KMS-11 (cell line): ENCODE data around the gene RSU1.

Experiments
- H2AFZ ChIP-seq: fragments of 200-600 bp; sonication (generic); 2 replicates; pipeline ENCODE4 v1.6.1; 2016; ENCODE audit warnings: antibody characterized with exemption, mixed run types, low read depth
- H3K27ac ChIP-seq: fragments of 200-600 bp; sonication (generic); 2 replicates; pipeline ENCODE4 v1.6.1; 2016; ENCODE audit warnings: mild to moderate bottlenecking, mixed run types
- H3K27me3 ChIP-seq: fragments of 200-600 bp; sonication (generic); 2 replicates; pipeline ENCODE4 v1.6.1; 2017; ENCODE audit warnings: mild to moderate bottlenecking, low read depth, mixed run types, moderate library complexity; ENCODE audit not compliant: insufficient read depth
- H3K36me3 ChIP-seq: fragments of 200-600 bp; sonication (generic); 2 replicates; pipeline ENCODE4 v1.6.1; 2017; ENCODE audit warnings: mild to moderate bottlenecking, mixed run types; ENCODE audit not compliant: insufficient read depth
- H3K4me1 ChIP-seq: fragments of 200-600 bp; sonication (generic); 2 replicates; pipeline ENCODE4 v1.6.1; 2016; ENCODE audit warnings: mild to moderate bottlenecking, low read depth, mixed run types; ENCODE audit not compliant: poor library complexity, severe bottlenecking
- H3K4me2 ChIP-seq: fragments of 200-600 bp; sonication (generic); 2 replicates; pipeline ENCODE4 v1.7.0; 2016; ENCODE audit warnings: mild to moderate bottlenecking, mixed run types
- H3K4me3 ChIP-seq: fragments of 200-600 bp; sonication (generic); IDR thresholded peaks from 2 replicates; pipeline ENCODE4 v1.6.1; 2017; ENCODE audit warnings: low read depth, low read length, mixed read lengths; ENCODE audit not compliant: insufficient read depth
- H3K79me2 ChIP-seq: fragments of 200-600 bp; sonication (generic); 2 replicates; pipeline ENCODE4 v1.6.1; 2016; ENCODE audit warnings: low read depth, mixed run types; ENCODE audit not compliant: insufficient read depth
- H3K9ac ChIP-seq: fragments of 200-600 bp; sonication (generic); 2 replicates; pipeline ENCODE4 v1.6.1; 2016; ENCODE audit warnings: mild to moderate bottlenecking, mixed run types
- H4K20me1 ChIP-seq: fragments of 200-600 bp; sonication (generic); 2 replicates; pipeline ENCODE4 v1.6.1; 2016; ENCODE audit warnings: mild to moderate bottlenecking, mixed run types; ENCODE audit not compliant: insufficient read depth
- CTCF ChIP-seq: fragments of 200-600 bp; sonication (generic); conservative IDR thresholded peaks from 2 replicates; pipeline ENCODE4 v1.6.1; 2017; ENCODE audit warnings: low read depth, mild to moderate bottlenecking, antibody characterized with exemption, low read length, moderate library complexity, mixed read lengths

RSU1 gene

GRCh38 chr10:16816171-16816570, 1.1 kb downstream of the RSU1 start:
- Histone ChIP-seq H3K4me2 (peak overlapping the region; percentile 90), H3K27me3 (no peaks in the 10 kb centered on the region), H3K9ac (peak overlapping the region; percentile 62; the same call in 1 of the 2 replicates), H3K36me3 (no peaks in the 10 kb centered on the region), H4K20me1 (no peaks in the 10 kb centered on the region), H2AFZ (0 out of 2 replicates have a peak overlapping the region, but pooled peaks have one; percentile 87), H3K4me1 (peaks cover 17% of the 10 kb centered on the region), H3K27ac (no peak overlapping the region), H3K4me3 (no peak overlapping the region), H3K79me2 (peaks cover 4% of the 10 kb centered on the region)
- no peak for TF ChIP-seq CTCF

- H3K4me1 ChIP-seq = peaks cover 17% of the 10 kb centered on the region
- no peaks in the 10 kb centered on the region for H3K27me3 ChIP-seq
- no peaks in the 10 kb centered on the region for H4K20me1 ChIP-seq
- H3K27ac ChIP-seq = no peak overlapping the region
- no peak for TF ChIP-seq CTCF
- no peak overlapping the region for H3K4me3 ChIP-seq
- H2AFZ ChIP-seq = no peak overlapping the region
- H3K9ac ChIP-seq = no peak overlapping the region
- H3K79me2 ChIP-seq = peaks cover 4% of the 10 kb centered on the region
- H3K36me3 ChIP-seq = no peaks in the 10 kb centered on the region
- H3K4me2 ChIP-seq = no peak overlapping the region
Observed at GRCh38 chr10:16814012-16814411, 3.2 kb downstream of the RSU1 start.

GRCh38 chr10:16812676-16813075, 4.5 kb downstream of the RSU1 start:
- H3K4me3 ChIP-seq = no peak overlapping the region
- no peak overlapping the region for H3K9ac ChIP-seq
- H4K20me1 ChIP-seq = no peaks in the 10 kb centered on the region
- no peaks in the 10 kb centered on the region for H3K27me3 ChIP-seq
- H3K36me3 ChIP-seq = no peaks in the 10 kb centered on the region
- TF ChIP-seq CTCF = no peak
- no peak overlapping the region for H2AFZ ChIP-seq
- H3K79me2 ChIP-seq = peaks cover 4% of the 10 kb centered on the region
- peaks cover 9% of the 10 kb centered on the region for H3K4me1 ChIP-seq
- no peak overlapping the region for H3K4me2 ChIP-seq
- no peak overlapping the region for H3K27ac ChIP-seq

- Histone ChIP-seq H4K20me1 (no peaks in the 10 kb centered on the region), H3K36me3 (no peaks in the 10 kb centered on the region), H2AFZ (no peak overlapping the region), H3K27ac (no peak overlapping the region), H3K79me2 (peaks cover 4% of the 10 kb centered on the region), H3K9ac (no peak overlapping the region), H3K27me3 (no peaks in the 10 kb centered on the region), H3K4me1 (peaks cover 9% of the 10 kb centered on the region), H3K4me3 (no peak overlapping the region), H3K4me2 (no peak overlapping the region)
- no peak for TF ChIP-seq CTCF
Observed at GRCh38 chr10:16811765-16812164, 5.5 kb downstream of the RSU1 start.
